ENCODE data around the gene DDX31.

DNA sequence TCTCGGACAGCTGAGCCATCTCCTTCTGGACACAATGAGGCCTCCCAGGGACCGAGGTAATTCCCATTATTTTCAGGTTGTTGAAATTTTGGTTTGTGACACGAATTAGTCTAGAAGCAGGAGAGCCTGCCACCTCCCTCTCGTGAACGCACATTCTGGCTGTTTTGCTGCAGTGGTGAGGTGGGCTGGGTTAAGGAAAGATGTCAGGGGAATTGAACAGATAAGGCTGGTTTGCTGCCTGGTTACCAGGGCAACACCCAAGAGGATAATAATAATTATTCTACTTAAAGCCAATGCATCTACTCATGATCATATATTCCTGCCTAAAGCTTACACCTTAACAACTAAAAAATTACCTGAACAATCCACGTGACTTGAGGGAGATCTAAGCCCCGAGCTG lies 38.1 kb downstream of the DDX31 start:
- no peak for TF ChIP-seq GATA2 (IDR thresholded peaks at IDR 0.05; ENCODE audit: low read depth, low read length)
- no peak for TF ChIP-seq GATA3 (IDR thresholded peaks at IDR 0.05; ENCODE audit: low read depth, low read length)
